GM23338 (cell line): ENCODE data around the gene PDE3A. TPM values are rescaled to one million over a fixed set of nuclear protein-coding genes. Genes with fewer than 3 reads are reported as not detected.

Experiments
- ATAC-seq: fragments of 200-7000 bp; cut with Tn5 transposase; 3 replicates; pipeline ENCODE4 v1.9.1; 2020
- DNase-seq: peaks from one replicate; pipeline ENCODE4 v3.0.0-alpha.2; 2015; ENCODE audit warnings: low spot score
- H2AFZ ChIP-seq: fragments of 200-600 bp; sonication (generic); 2 replicates; pipeline ENCODE4 v1.8.0; 2016; ENCODE audit warnings: antibody characterized with exemption, mild to moderate bottlenecking, moderate library complexity
- H3F3A ChIP-seq: fragments of 200-600 bp; sonication (generic); replicated peaks from 2 replicates; pipeline ENCODE4 v1.8.0; 2017; ENCODE audit warnings: antibody characterized with exemption, mixed run types, low read depth
- H3K27ac ChIP-seq: fragments of 200-600 bp; sonication (generic); 2 replicates; pipeline ENCODE4 v1.6.1; 2016; ENCODE audit warnings: low read depth
- H3K27me3 ChIP-seq: fragments of 200-600 bp; sonication (generic); 2 replicates; pipeline ENCODE4 v1.8.0; 2016; ENCODE audit warnings: mild to moderate bottlenecking, mixed run types, moderate library complexity; ENCODE audit not compliant: insufficient read depth
- H3K36me3 ChIP-seq: fragments of 200-600 bp; sonication (generic); 2 replicates; pipeline ENCODE4 v1.8.0; 2016; ENCODE audit warnings: mild to moderate bottlenecking; ENCODE audit not compliant: insufficient read depth
- H3K4me1 ChIP-seq: fragments of 200-600 bp; sonication (generic); 2 replicates; pipeline ENCODE4 v1.8.0; 2016; ENCODE audit warnings: mild to moderate bottlenecking, moderate library complexity; ENCODE audit not compliant: insufficient read depth
- H3K4me2 ChIP-seq: fragments of 200-600 bp; sonication (generic); 2 replicates; pipeline ENCODE4 v1.7.1; 2017; ENCODE audit warnings: mixed run types
- H3K4me3 ChIP-seq: fragments of 200-600 bp; sonication (generic); 2 replicates; pipeline ENCODE4 v1.6.1; 2016; ENCODE audit warnings: mixed run types
- H3K79me2 ChIP-seq: fragments of 200-600 bp; sonication (generic); replicated peaks from 2 replicates; pipeline ENCODE4 v1.8.0; 2017; ENCODE audit warnings: mild to moderate bottlenecking; ENCODE audit not compliant: insufficient read depth
- H3K9me2 ChIP-seq: fragments of 200-600 bp; sonication (generic); 2 replicates; pipeline ENCODE4 v1.8.0; 2017; ENCODE audit not compliant: insufficient read depth
- H4K20me1 ChIP-seq: fragments of 200-600 bp; sonication (generic); replicated peaks from 2 replicates; pipeline ENCODE4 v1.8.0; 2017; ENCODE audit warnings: mild to moderate bottlenecking; ENCODE audit not compliant: insufficient read depth
- H3K27ac Mint-ChIP-seq: 2 replicates; pipeline ENCODE4 v1.8.0; 2020; ENCODE audit warnings: inconsistent platforms, mild to moderate bottlenecking, moderate library complexity, mixed read lengths
- H3K27me3 Mint-ChIP-seq: 3 replicates; pipeline ENCODE4 v1.8.0; 2022; ENCODE audit warnings: low read depth, mild to moderate bottlenecking, moderate library complexity, mixed read lengths, inconsistent platforms; ENCODE audit not compliant: insufficient read depth, poor library complexity
- H3K36me3 Mint-ChIP-seq: 3 replicates; pipeline ENCODE4 v1.8.0; 2021; ENCODE audit warnings: low read depth, mild to moderate bottlenecking, inconsistent platforms, moderate library complexity, mixed read lengths
- H3K4me1 Mint-ChIP-seq: 3 replicates; pipeline ENCODE4 v1.8.0; 2020; ENCODE audit warnings: mild to moderate bottlenecking, inconsistent platforms, mixed read lengths
- H3K4me3 Mint-ChIP-seq: 3 replicates; pipeline ENCODE4 v1.8.0; 2021; ENCODE audit warnings: moderate library complexity, mild to moderate bottlenecking, inconsistent platforms, mixed read lengths
- H3K9me3 Mint-ChIP-seq: 3 replicates; pipeline ENCODE4 v1.8.0; 2020; ENCODE audit warnings: moderate library complexity, mild to moderate bottlenecking, inconsistent platforms, mixed read lengths
- CREB1 ChIP-seq: fragments of 250-450 bp; sonication (Bioruptor Pico); IDR thresholded peaks from 2 replicates; pipeline ENCODE4 v1.5.0; 2020; ENCODE audit warnings: low read depth, mild to moderate bottlenecking, moderate library complexity
- CTCF ChIP-seq, 2 experiments: fragments of 200-600 bp in 1 of 2; sonication (generic) in 1 of 2; conservative IDR thresholded peaks; 2 replicates each; pipeline versions ENCODE4 v1.5.1 to v1.6.1; 2016 to 2017; ENCODE audit warnings: antibody characterized with exemption in 2 of 2, low read depth in 2 of 2, mild to moderate bottlenecking in 2 of 2, moderate library complexity in 1 of 2
- EZH2 ChIP-seq: fragments of 200-600 bp; sonication (generic); IDR thresholded peaks from one replicate; pipeline ENCODE4 v1.8.0; 2017; ENCODE audit warnings: antibody characterized with exemption, mild to moderate bottlenecking, low read depth; ENCODE audit not compliant: unreplicated experiment
- JUNB ChIP-seq: IDR thresholded peaks from one replicate; pipeline ENCODE4 v1.6.1; 2016; ENCODE audit warnings: antibody characterized with exemption; ENCODE audit not compliant: unreplicated experiment
- POLR2AphosphoS5 ChIP-seq: IDR thresholded peaks from 2 replicates; pipeline ENCODE4 v1.6.1; 2016; ENCODE audit warnings: antibody characterized with exemption, low read depth
- REST ChIP-seq: IDR thresholded peaks from one replicate; pipeline ENCODE4 v1.6.1; 2018; ENCODE audit warnings: antibody characterized with exemption; ENCODE audit not compliant: unreplicated experiment
- ZNF462 ChIP-seq: fragments of 250-450 bp; sonication (Bioruptor Pico); IDR thresholded peaks from 2 replicates; pipeline ENCODE4 v1.5.0; 2020; ENCODE audit warnings: mild to moderate bottlenecking, moderate library complexity
- polyA plus RNA-seq: library from polyadenylated mRNA; unstranded; fragments of >200 nt; fragmentation: Nextera tagmentation; extraction: Ambion mirVana; gene quantifications from 2 replicates; pipeline ENCODE4 v1.2.1, GENCODE V29; 2016
- total RNA-seq: library from RNA; depleted of rRNA; stranded (reverse); fragments of >200 nt; shearing (Covaris generic); gene quantifications from 2 replicates; pipeline ENCODE4 v1.2.3, GENCODE V29; 2014

The PDE3A gene
- total and polyA plus RNA-seq, 2 experiments from 2014 or later, result 2.7 to 9.2 TPM

- Mint-ChIP-seq H3K4me3 (peak overlapping the region; percentile 89), H3K36me3 (no peaks in the 10 kb centered on the region; the same call in 2 of the 3 replicates), H3K27me3 (peaks cover 12% of the 10 kb centered on the region), H3K4me1 (peaks cover 26% of the 10 kb centered on the region), H3K27ac (peak overlapping the region; percentile 54; the same call in 1 of the 2 replicates), H3K9me3 (no peaks in the 10 kb centered on the region; the same call in 2 of the 3 replicates)
- ATAC-seq, result peak; percentile 69
- H3K27ac ChIP-seq, result no peak overlapping the region
- H3K36me3 ChIP-seq, result no peaks in the 10 kb centered on the region
- TF ChIP-seq JUNB (no peak), CREB1 (no peak), REST (no peak), CTCF (conservative IDR thresholded peaks at IDR 0.05; ENCODE audit: low read depth in 2 of 2) (no peak), EZH2 (peak; percentile 34)
- peak overlapping the region; percentile 82 for H3K4me3 ChIP-seq
- peak; percentile 69 for DNase-seq
- H3K27me3 ChIP-seq, result peaks cover 40% of the 10 kb centered on the region
- peaks cover 26% of the 10 kb centered on the region for H3K4me1 ChIP-seq
- H2AFZ ChIP-seq, result peak overlapping the region; percentile 98
- no peaks in the 10 kb centered on the region for H4K20me1 ChIP-seq
- H3K9me2 ChIP-seq, result no peaks in the 10 kb centered on the region
- no peaks in the 10 kb centered on the region for H3F3A ChIP-seq
- H3K79me2 ChIP-seq, result peaks cover 19% of the 10 kb centered on the region; the same call in 1 of the 2 replicates
- H3K4me2 ChIP-seq, result peak overlapping the region; percentile 85
Observed at GRCh38 chr12:20368651-20369304, 441 bp downstream of the PDE3A start.

- peaks cover 20% of the 10 kb centered on the region for H3K79me2 ChIP-seq
- ATAC-seq (peak; percentile 76), DNase-seq (peak; percentile 79)
- H3K9me3 Mint-ChIP-seq, result no peaks in the 10 kb centered on the region; the same call in 2 of the 3 replicates
- no peak overlapping the region for H3K27ac ChIP-seq
- H3K36me3 Mint-ChIP-seq, result no peaks in the 10 kb centered on the region; the same call in 2 of the 3 replicates
- no peak overlapping the region for H3K27ac Mint-ChIP-seq
- no peaks in the 10 kb centered on the region for H4K20me1 ChIP-seq
- H3K4me3 Mint-ChIP-seq, result peak overlapping the region; percentile 89
- H3K27me3 ChIP-seq, result peaks cover 40% of the 10 kb centered on the region
- TF ChIP-seq ZNF462 (CRISPR knock-in tag), result no peak; the same call in 1 of the 2 replicates
- TF ChIP-seq POLR2AphosphoS5, result peak; percentile 51
- H3F3A ChIP-seq, result no peaks in the 10 kb centered on the region
- no peaks in the 10 kb centered on the region for H3K9me2 ChIP-seq
- H3K27me3 Mint-ChIP-seq, result peaks cover 12% of the 10 kb centered on the region
- peaks cover 31% of the 10 kb centered on the region for H3K4me1 Mint-ChIP-seq
- H3K36me3 ChIP-seq, result no peaks in the 10 kb centered on the region
- peak overlapping the region; percentile 98 for H2AFZ ChIP-seq
- H3K4me3 ChIP-seq, result peak overlapping the region; percentile 82
- peaks cover 33% of the 10 kb centered on the region for H3K4me1 ChIP-seq
- H3K4me2 ChIP-seq, result peak overlapping the region; percentile 85
Observed at GRCh38 chr12:20369305-20370013, 1.1 kb downstream of the PDE3A start.
